Common myeloid progenitor, CD34-positive (primary cell): ENCODE data around the gene PI4KA. TPM values are rescaled to one million over a fixed set of nuclear protein-coding genes. Genes with fewer than 3 reads are reported as not detected.

ENCODE experiments used
- CTCF ChIA-PET: fragments of 350-600 bp; sonication (Branson Sonifier 250); formaldehyde crosslinking; loops from one replicate; lab custom pipeline; 2021; ENCODE audit warnings: antibody characterized with exemption; lab: Charles Lee
- POLR2A ChIA-PET: fragments of 350-600 bp; sonication (Branson Sonifier 250); formaldehyde crosslinking; loops from one replicate; lab custom pipeline; 2021; ENCODE audit warnings: antibody characterized with exemption; lab: Charles Lee
- DNase-seq, 3 donors: peaks; one replicate each; pipeline versions ENCODE4 v3.0.0 to v3.0.0-alpha.2; 2013
- H3K27ac ChIP-seq, 2 experiments: 1 replicate in 1 of 2; 2 replicates in 1 of 2; pipeline ENCODE4 v1.7.0; 2013; ENCODE audit warnings: inconsistent platforms in 2 of 2, low read length in 2 of 2, mild to moderate bottlenecking in 2 of 2, low read depth in 1 of 2, moderate library complexity in 1 of 2; ENCODE audit not compliant: severe bottlenecking in 2 of 2, insufficient read depth in 1 of 2, poor library complexity in 1 of 2
- H3K27me3 ChIP-seq, 5 experiments: replicated peaks in 2 of 5; 1 replicate in 3 of 5; 2 replicates in 2 of 5; pipeline versions ENCODE4 v1.6.1 to v1.7.0; 2013; ENCODE audit warnings: low read length in 4 of 5, mild to moderate bottlenecking in 2 of 5, moderate library complexity in 2 of 5, inconsistent platforms in 1 of 5; ENCODE audit not compliant: insufficient read depth in 5 of 5, control insufficient read depth in 4 of 5
- H3K36me3 ChIP-seq, 4 experiments: 1 replicate in 2 of 4; 2 replicates in 2 of 4; pipeline versions ENCODE4 v1.6.1 to v1.7.0; 2013; ENCODE audit warnings: low read length in 3 of 4, control low read depth in 1 of 4, mild to moderate bottlenecking in 1 of 4; ENCODE audit not compliant: control insufficient read depth in 4 of 4, insufficient read depth in 4 of 4
- H3K4me1 ChIP-seq, 4 experiments: 1 replicate in 3 of 4; 2 replicates in 1 of 4; pipeline versions ENCODE4 v1.6.1 to v1.7.1; 2013; ENCODE audit warnings: low read length in 3 of 4, mild to moderate bottlenecking in 3 of 4, control low read depth in 1 of 4, inconsistent platforms in 1 of 4, moderate library complexity in 1 of 4; ENCODE audit not compliant: control insufficient read depth in 4 of 4, insufficient read depth in 4 of 4; ENCODE audit errors: control extremely low read depth in 1 of 4
- H3K4me3 ChIP-seq, 7 experiments: 1 replicate in 4 of 7; 2 replicates in 3 of 7; pipeline versions ENCODE4 v1.5.1 to v1.7.0; 2013; ENCODE audit warnings: mild to moderate bottlenecking in 7 of 7, low read length in 6 of 7, moderate library complexity in 6 of 7, inconsistent platforms in 2 of 7, low read depth in 2 of 7, control low read depth in 1 of 7; ENCODE audit not compliant: insufficient read depth in 4 of 7, control insufficient read depth in 1 of 7; ENCODE audit errors: extremely low read depth in 1 of 7
- H3K9me3 ChIP-seq, 5 experiments: 1 replicate in 4 of 5; 2 replicates in 1 of 5; pipeline versions ENCODE4 v1.6.1 to v1.7.1; 2013; ENCODE audit warnings: low read length in 4 of 5, mild to moderate bottlenecking in 2 of 5, inconsistent platforms in 1 of 5, low read depth in 1 of 5, moderate library complexity in 1 of 5; ENCODE audit not compliant: control insufficient read depth in 4 of 5, insufficient read depth in 2 of 5; ENCODE audit errors: control extremely low read depth in 1 of 5
- WGBS: methylation state at CpG from one replicate; pipeline ENCODE4 v1.1.5; 2013; ENCODE audit not compliant: insufficient coverage; 5-methylcytosine and 5-hydroxymethylcytosine counted together
- polyA plus RNA-seq: library from polyadenylated mRNA; unstranded; fragments of 120-200 nt; gene quantifications from one replicate; pipeline ENCODE4 v1.2.1, GENCODE V29; 2013

Gene PI4KA
- polyA plus RNA-seq: 73.5 TPM

GRCh38 chr22:20858615-20859416 lies at the start of gene PI4KA, which contains the start of gene SNAP29:
PI4KA (minus strand) TSS chr22:20858811; CDS start chr22:20858725, 86 bp downstream.
SNAP29 (plus strand) TSS chr22:20859007; CDS start chr22:20859111, 104 bp downstream.
- Histone ChIP-seq H3K9me3 (no peaks in the 10 kb centered on the region), H3K27me3 (no peaks in the 10 kb centered on the region), H3K27ac (peak within 1 kb of the TSS; percentile 50 to 91), H3K4me1 (peaks cover 8 to 51% (median 33%) of the 10 kb centered on the region in 4 experiments), H3K4me3 (peak within 1 kb of the TSS; percentile 78 to 90 (median 86)), H3K36me3 (peaks cover 0 to 4% (median under 1%) of the 10 kb centered on the region in 4 experiments)
- ChIA-PET POLR2A (interaction anchor here (0.5 to 0.6 kb wide), 2 partner anchors 50 to 1335 kb away, joined by 3 to 4 read pairs; no protein-coding TSS in a partner anchor), CTCF (interaction anchor here (1.0 to 2.0 kb wide), 3 partner anchors 9 to 22 kb away, joined by 3 to 6 read pairs (median 3); no protein-coding TSS in a partner anchor)
- peak; percentile 97 to 99 (median 98) for DNase-seq
- 0% methylated on average over 87 of the region's 100 CpGs for WGBS

GRCh38 chr22:20906387-20906767 lies 47.8 kb upstream of the PI4KA start:
- POLR2A ChIA-PET: no interaction called here
- Histone ChIP-seq H3K4me3 (no peak overlapping the region), H3K9me3 (no peaks in the 10 kb centered on the region), H3K27ac (no peak overlapping the region), H3K4me1 (peaks cover 0 to 8% (median 4%) of the 10 kb centered on the region in 4 experiments), H3K27me3 (no peaks in the 10 kb centered on the region), H3K36me3 (no peaks in the 10 kb centered on the region)
- DNase-seq: no peak
- CTCF ChIA-PET: interaction anchor here (2.2 kb wide), 1 partner anchor 20 kb away, joined by 8 read pairs; no protein-coding TSS in a partner anchor
- no CpG with 5 or more reads among the region's 3 CpGs for WGBS

GRCh38 chr22:20905415-20906386 lies 47.1 kb upstream of the PI4KA start:
- WGBS: 100% methylated on average over 4 of the region's 4 CpGs
- Histone ChIP-seq H3K27me3 (no peaks in the 10 kb centered on the region), H3K27ac (no peak overlapping the region), H3K9me3 (no peaks in the 10 kb centered on the region), H3K4me1 (peaks cover 0 to 8% (median 4%) of the 10 kb centered on the region in 4 experiments), H3K4me3 (no peak overlapping the region), H3K36me3 (no peaks in the 10 kb centered on the region)
- no peak for DNase-seq
- CTCF ChIA-PET: interaction anchor here (2.2 kb wide), 1 partner anchor 19 kb away, joined by 8 read pairs; no protein-coding TSS in a partner anchor
- POLR2A ChIA-PET: no interaction called here

- Histone ChIP-seq H3K9me3 (no peaks in the 10 kb centered on the region), H3K4me3 (no peak overlapping the region), H3K36me3 (no peaks in the 10 kb centered on the region), H3K27ac (no peak overlapping the region), H3K4me1 (peaks cover 0 to 12% (median 4%) of the 10 kb centered on the region in 4 experiments), H3K27me3 (no peaks in the 10 kb centered on the region)
- WGBS: 100% methylated on average over 1 of the region's 3 CpGs
- CTCF ChIA-PET: interaction anchor here (2.2 kb wide), 1 partner anchor 19 kb away, joined by 8 read pairs; no protein-coding TSS in a partner anchor
- DNase-seq: no peak
- POLR2A ChIA-PET: no interaction called here
Measured at GRCh38 chr22:20904980-20905355, 46.4 kb upstream of the PI4KA start.

- ChIA-PET CTCF (interaction anchor here (2.2 kb wide), 1 partner anchor 18 kb away, joined by 8 read pairs; no protein-coding TSS in a partner anchor), POLR2A (no interaction called here)
- WGBS: 98% methylated on average over 7 of the region's 7 CpGs
- Histone ChIP-seq H3K9me3 (no peaks in the 10 kb centered on the region), H3K27me3 (no peaks in the 10 kb centered on the region), H3K4me1 (peaks cover 0 to 10% (median 2%) of the 10 kb centered on the region in 4 experiments), H3K36me3 (no peaks in the 10 kb centered on the region), H3K4me3 (no peak overlapping the region), H3K27ac (no peak overlapping the region)
- peak in 2 of 3 donors; percentile 24 for DNase-seq
Measured at GRCh38 chr22:20904008-20904979, 45.7 kb upstream of the PI4KA start.

GRCh38 chr22:20903093-20903492 lies 44.5 kb upstream of the PI4KA start:
- Histone ChIP-seq H3K4me1 (peaks cover 0 to 8% (median 0%) of the 10 kb centered on the region in 4 experiments), H3K36me3 (no peaks in the 10 kb centered on the region), H3K27ac (no peak overlapping the region), H3K27me3 (no peaks in the 10 kb centered on the region), H3K4me3 (no peak overlapping the region), H3K9me3 (no peaks in the 10 kb centered on the region)
- DNase-seq: no peak
- POLR2A ChIA-PET: no interaction called here
- CTCF ChIA-PET: interaction anchor here (1.5 kb wide), 1 partner anchor 17 kb away, joined by 4 read pairs; no protein-coding TSS in a partner anchor
- 94% methylated on average over 2 of the region's 2 CpGs for WGBS
